GM21526 (cell line): ENCODE measurements around the gene ARHGAP28.

ENCODE experiments used
- ATAC-seq: cut with Tn5 transposase; IDR thresholded peaks from one replicate; pipeline ENCODE4 v1.9.1; 2021; ENCODE audit warnings: moderate library complexity; ENCODE audit not compliant: unreplicated experiment, low FRiP score

Gene ARHGAP28

DNA sequence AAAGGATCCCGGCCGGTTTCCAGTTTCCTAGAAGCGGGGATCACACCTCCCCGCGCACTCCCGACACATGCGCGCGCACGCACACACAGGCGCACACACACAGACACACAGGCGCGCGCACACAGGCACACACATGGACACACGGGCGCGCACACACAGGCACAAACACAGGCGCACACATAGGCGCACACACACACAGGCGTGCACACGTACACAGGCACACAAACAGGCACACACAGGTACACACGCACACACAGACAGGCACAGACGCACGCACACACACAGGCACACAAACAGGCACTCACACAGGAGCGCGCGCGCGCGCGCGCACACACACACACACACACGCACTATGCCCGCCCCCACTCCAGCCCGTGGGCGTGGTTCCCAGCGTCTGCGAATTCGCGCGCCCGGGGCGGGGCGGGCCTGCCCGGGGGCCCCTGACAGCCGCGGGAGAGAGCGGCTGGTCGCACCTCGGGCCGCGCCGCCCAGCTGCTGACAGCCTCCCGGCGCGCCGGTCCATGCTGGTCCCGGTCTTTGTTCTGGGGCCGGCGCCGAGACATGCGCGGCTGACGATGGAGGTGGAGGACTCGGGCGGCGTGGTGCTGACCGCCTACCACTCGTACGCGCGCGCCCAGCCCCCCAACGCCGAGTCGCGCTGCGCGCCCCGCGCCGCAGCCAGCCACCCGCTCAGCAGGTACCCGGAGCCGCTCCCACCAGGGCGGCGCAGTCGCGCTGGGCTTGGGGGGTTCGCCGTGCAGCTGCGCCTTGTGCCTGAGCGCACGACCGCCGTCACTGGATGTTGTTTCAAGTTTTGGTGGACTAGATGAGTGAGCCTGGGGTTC lies at the start of gene ARHGAP28:
ARHGAP28 (plus strand) TSS at position 470 of the 845 bp plus-strand sequence; CDS start at position 576, 106 bp downstream.
- peak; percentile 75 for ATAC-seq

DNA sequence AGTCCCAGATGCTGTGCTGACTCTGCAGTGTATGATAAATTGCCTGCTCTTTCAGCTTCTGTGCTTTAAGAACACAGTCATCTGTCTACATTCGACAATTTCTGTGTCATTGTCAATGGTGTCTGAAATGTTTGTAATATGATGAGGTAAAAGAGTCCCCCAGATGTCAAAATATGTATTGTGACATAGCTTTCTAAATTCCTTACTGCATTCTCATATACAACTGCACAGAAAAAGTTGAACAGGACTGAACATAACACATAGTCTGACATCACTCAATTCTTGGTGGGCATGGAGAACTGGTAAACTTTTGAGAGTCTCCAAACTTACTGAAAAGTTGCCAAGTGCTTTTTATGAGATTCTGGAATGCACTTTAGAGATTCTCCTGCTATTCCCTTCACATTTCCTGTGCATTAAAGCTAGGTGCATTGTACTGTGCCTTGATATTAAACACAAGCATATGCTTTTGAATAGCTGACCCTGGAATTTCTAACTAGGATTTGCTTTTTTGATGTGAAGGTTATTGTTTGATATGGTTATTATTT lies 48.1 kb upstream of the ARHGAP28 start:
- no peak for ATAC-seq

- ATAC-seq = no peak
These were observed 46.9 kb upstream of the ARHGAP28 start for GRCh38 chr18:6682437-6683111.

DNA sequence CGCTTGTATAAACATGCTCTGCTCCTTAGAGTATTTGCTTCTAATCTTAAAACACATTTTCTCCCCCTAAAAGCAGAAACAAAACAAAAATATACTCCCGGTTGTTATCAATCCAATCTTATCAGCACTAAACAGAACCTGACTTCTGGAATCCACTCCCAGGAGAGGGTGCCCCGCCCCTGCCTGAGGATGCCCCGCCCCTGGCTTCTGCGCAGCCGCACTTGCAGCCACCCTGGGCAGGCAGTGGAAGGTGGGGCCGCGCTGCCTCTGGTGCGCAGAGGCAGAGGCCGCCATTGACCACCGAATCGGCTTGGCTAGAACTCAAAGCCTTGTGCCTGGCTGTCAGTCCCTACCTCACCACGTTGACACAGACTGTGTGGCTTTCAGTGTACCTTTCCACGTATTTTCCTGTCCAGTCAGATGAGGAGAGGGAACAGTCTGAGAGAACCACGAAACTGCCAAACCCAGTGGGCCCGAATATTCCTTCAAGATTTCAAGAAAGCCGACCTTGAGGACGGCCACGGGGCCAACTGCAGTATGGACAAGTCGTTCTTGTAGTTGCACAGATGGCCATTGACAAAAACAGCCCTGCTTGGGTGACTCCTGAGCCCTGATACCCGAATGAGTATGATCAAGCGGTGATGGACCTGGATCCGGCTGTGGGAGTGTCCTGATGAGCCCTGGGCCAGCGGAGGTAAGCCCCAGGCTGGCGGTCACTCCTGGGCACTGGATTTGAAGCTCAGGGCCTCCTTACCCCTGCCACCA lies 46.2 kb upstream of the ARHGAP28 start:
- no peak for ATAC-seq

DNA sequence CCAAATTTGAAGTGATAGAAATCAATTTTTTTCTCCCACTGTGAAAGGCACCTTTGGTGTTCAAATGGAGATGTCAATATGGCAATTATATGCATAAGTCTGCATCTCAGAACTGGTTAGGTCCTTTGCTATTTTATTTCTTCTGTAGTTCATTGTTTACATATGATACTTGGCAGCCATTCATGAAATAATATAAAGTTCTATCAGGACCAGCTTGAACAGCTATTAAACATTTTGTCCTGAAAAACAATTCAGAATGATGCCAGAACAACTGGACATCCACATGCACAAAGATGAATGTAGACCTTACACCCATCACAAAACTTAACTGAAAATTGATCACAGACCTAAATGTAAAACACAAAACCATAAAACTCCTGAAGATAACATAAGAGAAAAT lies 41.8 kb upstream of the ARHGAP28 start:
- ATAC-seq = no peak

DNA sequence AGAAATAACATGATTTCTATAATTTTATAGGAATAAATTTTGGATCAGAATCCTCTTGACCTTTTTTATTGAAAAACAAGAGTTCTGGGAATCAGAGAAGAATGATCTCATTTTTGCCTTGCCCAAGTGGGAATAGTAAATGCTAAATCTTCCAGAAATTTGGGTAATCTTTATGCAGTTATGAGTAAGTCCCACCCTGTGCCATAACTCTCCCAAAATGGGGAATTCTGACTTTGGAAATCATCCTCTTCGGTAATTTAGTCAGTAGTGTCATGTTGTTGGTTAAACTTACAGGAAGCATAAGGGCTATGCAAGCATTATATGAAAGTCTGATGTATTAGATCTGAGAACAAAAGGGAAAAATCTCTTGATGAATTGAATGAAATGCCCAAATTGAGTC lies 20.6 kb upstream of the ARHGAP28 start:
- no peak for ATAC-seq

DNA sequence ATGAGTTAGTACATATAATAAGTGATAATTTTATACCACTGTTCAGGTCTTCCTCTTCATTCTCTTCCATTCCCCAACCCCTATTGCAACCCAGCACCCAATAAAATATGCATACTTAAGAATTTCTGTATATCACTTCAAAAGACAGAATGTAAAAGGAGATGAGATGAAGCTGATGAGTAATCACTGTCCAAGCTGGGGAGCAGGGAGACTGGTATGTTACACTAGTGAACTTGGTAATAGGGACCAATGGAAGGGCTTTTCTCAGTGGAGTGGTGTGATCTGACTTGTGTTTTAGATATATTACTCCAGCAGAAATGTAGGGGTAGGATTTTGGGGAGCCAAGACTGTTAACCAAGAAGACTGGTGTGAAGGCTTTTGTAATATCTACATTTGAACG lies 18.0 kb upstream of the ARHGAP28 start:
- ATAC-seq = no peak

- no peak for ATAC-seq
These were observed 17.1 kb upstream of the ARHGAP28 start for GRCh38 chr18:6712401-6712800.

DNA sequence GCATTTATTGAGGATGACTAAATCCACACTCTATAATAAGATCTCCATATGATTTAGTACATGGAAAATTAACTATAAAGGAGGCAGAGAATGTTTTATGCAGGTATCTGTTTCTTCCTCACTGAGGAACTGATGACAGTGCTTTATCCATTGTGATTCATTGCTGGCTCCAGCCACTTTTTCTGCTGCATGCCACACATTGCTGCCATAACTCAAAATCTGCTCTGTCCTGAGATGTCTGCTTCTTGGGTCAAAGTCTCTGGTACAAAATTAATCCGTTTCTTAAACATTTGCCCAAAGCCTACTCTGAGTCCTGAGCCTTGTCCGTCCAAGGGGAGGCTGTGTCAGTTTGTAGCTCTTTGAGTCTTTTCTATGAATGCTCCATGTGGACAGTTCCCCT lies 15.5 kb upstream of the ARHGAP28 start:
- ATAC-seq = no peak

- no peak for ATAC-seq
These were observed 11.2 kb upstream of the ARHGAP28 start for GRCh38 chr18:6718267-6718666.

- no peak for ATAC-seq
These were observed 10.2 kb upstream of the ARHGAP28 start for GRCh38 chr18:6719098-6719846.

- no peak for ATAC-seq
These were observed 9.4 kb upstream of the ARHGAP28 start for GRCh38 chr18:6719910-6720683.

- ATAC-seq = no peak
These were observed 7.8 kb upstream of the ARHGAP28 start for GRCh38 chr18:6721755-6722154.

DNA sequence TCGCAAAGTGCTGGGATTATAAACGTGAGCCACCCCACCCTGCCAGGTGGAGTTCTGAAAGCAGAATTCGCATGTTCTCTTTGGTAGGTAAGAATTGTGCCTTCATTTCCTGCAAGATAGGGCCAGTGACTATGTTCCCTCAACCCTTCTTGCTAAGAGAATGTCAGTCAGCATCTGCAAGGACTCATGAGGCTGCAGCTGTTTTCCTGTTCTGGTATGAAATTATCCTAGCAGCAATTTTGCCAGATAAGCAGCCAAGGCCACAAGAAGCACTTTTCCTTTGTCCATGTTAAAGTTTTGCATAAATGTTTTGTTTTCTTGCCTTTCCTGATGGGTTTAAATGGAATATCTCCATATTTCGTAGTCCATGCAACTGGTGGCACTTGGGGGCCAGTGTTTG lies 6.8 kb upstream of the ARHGAP28 start:
- ATAC-seq = no peak

- ATAC-seq = no peak
These were observed 5.2 kb upstream of the ARHGAP28 start for GRCh38 chr18:6724331-6724730.

GRCh38 chr18:6728331-6728730 lies 1.2 kb upstream of the ARHGAP28 start:
- no peak for ATAC-seq

- ATAC-seq = no peak
These were observed 688 bp upstream of the ARHGAP28 start for GRCh38 chr18:6728809-6729246.

DNA sequence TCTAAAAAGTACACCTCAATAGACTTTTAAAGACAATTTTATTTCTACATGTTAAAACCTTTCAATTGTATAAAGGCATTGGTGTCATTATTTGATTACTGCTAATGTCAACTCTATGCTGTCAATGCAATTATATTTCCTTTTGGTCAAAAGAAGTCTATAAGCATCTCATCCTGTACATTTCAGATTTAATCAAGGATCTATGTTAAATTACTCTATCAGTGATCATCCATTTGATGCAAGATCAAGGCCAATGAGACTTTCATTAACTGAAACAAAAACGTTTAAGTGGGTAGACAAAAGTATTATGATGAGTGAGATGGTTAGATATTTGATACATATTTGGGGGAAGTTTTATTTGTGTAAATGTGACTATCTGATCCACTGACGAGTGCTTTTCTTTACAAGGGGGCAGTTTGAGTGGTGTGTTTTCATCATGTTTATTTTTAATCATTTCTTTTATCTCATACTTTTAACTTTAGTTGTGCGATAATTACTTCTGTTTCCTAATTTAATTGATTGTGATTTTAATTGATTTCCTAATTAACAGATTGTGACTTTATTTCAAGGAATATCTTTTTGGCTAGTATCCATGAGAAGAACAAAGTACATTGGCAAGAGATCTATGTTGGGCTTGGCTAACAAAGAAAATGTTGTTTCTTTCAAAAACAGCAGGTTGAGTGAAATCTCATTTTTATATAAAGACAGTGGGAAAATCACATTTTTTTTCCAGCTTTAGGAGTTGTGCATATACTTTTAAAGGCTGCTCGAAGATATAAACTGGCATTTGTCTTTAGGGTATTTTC lies 1.1 kb downstream of the ARHGAP28 start:
- no peak for ATAC-seq

DNA sequence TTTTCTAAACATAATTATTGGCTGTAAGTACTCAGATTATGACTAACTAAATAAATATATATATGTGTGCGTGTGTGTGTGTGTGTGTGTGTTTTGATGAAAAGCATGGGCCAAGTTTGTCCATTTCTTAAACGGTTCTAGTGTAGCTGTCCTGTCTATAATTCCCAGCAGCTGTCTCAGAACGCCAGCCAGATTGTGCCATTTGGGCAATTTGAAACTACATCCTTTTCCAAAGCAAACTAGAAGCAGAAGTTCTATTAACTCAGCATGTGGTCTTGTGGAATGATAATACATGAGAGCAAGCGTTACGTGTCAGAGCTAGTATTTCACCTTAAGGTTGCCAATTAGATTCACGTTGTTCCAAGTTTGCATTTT lies 1.7 kb downstream of the ARHGAP28 start:
- ATAC-seq = no peak
